Measurements from ENCODE around the gene PALLD.

DNA sequence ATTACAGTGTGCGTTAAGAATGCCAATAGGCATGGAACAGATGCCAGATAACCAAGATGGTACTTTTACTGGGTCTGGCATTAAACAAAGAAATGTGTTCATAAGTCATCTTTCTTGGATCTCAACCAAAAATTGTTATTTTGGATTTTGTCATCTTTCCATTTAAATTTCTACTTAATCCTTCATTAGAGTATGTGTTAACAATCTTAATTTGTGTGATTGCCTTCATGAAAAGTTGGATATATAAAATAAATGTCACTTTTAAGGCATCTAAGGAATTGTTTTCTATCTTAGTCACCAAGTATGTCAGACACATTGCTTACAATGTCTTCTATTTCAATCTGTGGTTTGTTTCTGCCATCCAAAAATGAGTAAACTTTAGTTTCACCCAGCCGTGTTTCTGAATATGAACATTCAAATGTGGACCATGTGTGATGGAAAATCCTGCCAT is 87.5 kb downstream of the PALLD start:
- TF ChIP-seq POLR2A (IDR thresholded peaks at IDR 0.05) (no peak), POLR2AphosphoS5 (IDR thresholded peaks at IDR 0.05) (no peak)
- TF ChIP-seq, protein P1, sequence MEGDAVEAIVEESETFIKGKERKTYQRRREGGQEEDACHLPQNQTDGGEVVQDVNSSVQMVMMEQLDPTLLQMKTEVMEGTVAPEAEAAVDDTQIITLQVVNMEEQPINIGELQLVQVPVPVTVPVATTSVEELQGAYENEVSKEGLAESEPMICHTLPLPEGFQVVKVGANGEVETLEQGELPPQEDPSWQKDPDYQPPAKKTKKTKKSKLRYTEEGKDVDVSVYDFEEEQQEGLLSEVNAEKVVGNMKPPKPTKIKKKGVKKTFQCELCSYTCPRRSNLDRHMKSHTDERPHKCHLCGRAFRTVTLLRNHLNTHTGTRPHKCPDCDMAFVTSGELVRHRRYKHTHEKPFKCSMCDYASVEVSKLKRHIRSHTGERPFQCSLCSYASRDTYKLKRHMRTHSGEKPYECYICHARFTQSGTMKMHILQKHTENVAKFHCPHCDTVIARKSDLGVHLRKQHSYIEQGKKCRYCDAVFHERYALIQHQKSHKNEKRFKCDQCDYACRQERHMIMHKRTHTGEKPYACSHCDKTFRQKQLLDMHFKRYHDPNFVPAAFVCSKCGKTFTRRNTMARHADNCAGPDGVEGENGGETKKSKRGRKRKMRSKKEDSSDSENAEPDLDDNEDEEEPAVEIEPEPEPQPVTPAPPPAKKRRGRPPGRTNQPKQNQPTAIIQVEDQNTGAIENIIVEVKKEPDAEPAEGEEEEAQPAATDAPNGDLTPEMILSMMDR (IDR thresholded peaks at IDR 0.05), result no peak

All from gastroesophageal sphincter (tissue), 3 donors.